Fibroblast of lung (primary cell): ENCODE data around the gene GYPC. TPM values are rescaled to one million over a fixed set of nuclear protein-coding genes. Genes with fewer than 3 reads are reported as not detected.

Experiments used
- DNase-seq, 2 donors: peaks; one replicate each; pipeline versions ENCODE4 v3.0.0 to v3.0.0-alpha.2; 2010; ENCODE audit warnings: low read depth in 2 of 2
- H2AFZ ChIP-seq: 2 replicates; pipeline ENCODE4 v1.5.1; 2012; ENCODE audit warnings: low read length, control low read depth, inconsistent platforms
- H3K27ac ChIP-seq: 2 replicates; pipeline ENCODE4 v1.5.1; 2011; ENCODE audit warnings: low read length, control low read depth; ENCODE audit not compliant: insufficient read depth
- H3K27me3 ChIP-seq: 2 replicates; pipeline ENCODE4 v1.5.1; 2011; ENCODE audit warnings: mild to moderate bottlenecking, low read length; ENCODE audit not compliant: control insufficient read depth, insufficient read depth
- H3K36me3 ChIP-seq: 2 replicates; pipeline ENCODE4 v1.5.1; 2011; ENCODE audit warnings: low read length; ENCODE audit not compliant: control insufficient read depth, insufficient read depth
- H3K4me1 ChIP-seq: 2 replicates; pipeline ENCODE4 v1.5.1; 2011; ENCODE audit warnings: low read length; ENCODE audit not compliant: control insufficient read depth, insufficient read depth; ENCODE audit errors: extremely low read depth
- H3K4me2 ChIP-seq: 2 replicates; pipeline ENCODE4 v1.5.1; 2011; ENCODE audit warnings: low read length, control low read depth; ENCODE audit not compliant: insufficient read depth; ENCODE audit errors: extremely low read depth
- H3K4me3 ChIP-seq, 4 experiments: fragments of 200-600 bp in 1 of 4; sonication (generic) in 1 of 4; replicated peaks in 1 of 4; 2 replicates each; pipeline ENCODE4 v1.5.1; 2011 to 2016; ENCODE audit warnings: low read length in 4 of 4, low read depth in 3 of 4, mild to moderate bottlenecking in 3 of 4, control low read depth in 2 of 4, inconsistent platforms in 1 of 4, mixed read lengths in 1 of 4; ENCODE audit not compliant: insufficient read depth in 1 of 4; ENCODE audit errors: control extremely low read depth in 1 of 4
- H3K79me2 ChIP-seq: 2 replicates; pipeline ENCODE4 v1.5.1; 2012; ENCODE audit warnings: mild to moderate bottlenecking, low read length, inconsistent platforms; ENCODE audit not compliant: control insufficient read depth, insufficient read depth
- H3K9ac ChIP-seq: 2 replicates; pipeline ENCODE4 v1.5.1; 2011; ENCODE audit warnings: mild to moderate bottlenecking, low read length, control low read depth; ENCODE audit not compliant: insufficient read depth
- H3K9me3 ChIP-seq: 2 replicates; pipeline ENCODE4 v1.5.1; 2012; ENCODE audit warnings: low read depth, low read length; ENCODE audit not compliant: control insufficient read depth, insufficient read depth
- H4K20me1 ChIP-seq: 2 replicates; pipeline ENCODE4 v1.5.1; 2011; ENCODE audit warnings: low read length; ENCODE audit not compliant: control insufficient read depth, insufficient read depth; ENCODE audit errors: extremely low read depth
- CTCF ChIP-seq, 2 donors: IDR thresholded peaks in 1 of 2; conservative IDR thresholded peaks in 1 of 2; 1 replicate in 1 of 2; 2 replicates in 1 of 2; pipeline ENCODE4 v1.5.1; 2011 to 2012; ENCODE audit warnings: low read length in 2 of 2, control low read depth in 1 of 2, inconsistent platforms in 1 of 2, low read depth in 1 of 2, mild to moderate bottlenecking in 1 of 2
- EZH2 ChIP-seq: IDR thresholded peaks from 2 replicates; pipeline ENCODE4 v1.5.1; 2012; ENCODE audit warnings: low read length, control low read depth, mild to moderate bottlenecking; ENCODE audit errors: missing control alignments
- polyA plus RNA-seq, 2 donors: library from polyadenylated mRNA; depleted of rRNA in 1 of 2; stranded (reverse) in 1 of 2; unstranded in 1 of 2; fragments of >200 nt; gene quantifications; 2 replicates each; pipeline ENCODE4 v1.2.1, GENCODE V29; 2011 to 2012; ENCODE audit warnings: missing spikeins in 1 of 2
- total RNA-seq: library from RNA; depleted of rRNA; stranded (reverse); fragments of >200 nt; gene quantifications from 2 replicates; pipeline ENCODE4 v1.2.1, GENCODE V29; 2014

Gene GYPC
- total and polyA plus RNA-seq, 2 donors (not counting 1 experiment from before 2014, with no cell fraction given): 135 to 167 TPM

- no peak overlapping the region for H3K27ac ChIP-seq
- H2AFZ ChIP-seq: no peak overlapping the region
- H4K20me1 ChIP-seq: no peaks in the 10 kb centered on the region
- no peak overlapping the region for H3K4me3 ChIP-seq
- TF ChIP-seq EZH2: no peak
- no peak for TF ChIP-seq CTCF (conservative IDR thresholded peaks at IDR 0.05 in 1 of 2, IDR thresholded peaks at IDR 0.05 in 1 of 2; ENCODE audit: low read depth in 1 of 2, low read length in 2 of 2)
- no peak overlapping the region for H3K9ac ChIP-seq
- H3K4me1 ChIP-seq: no peaks in the 10 kb centered on the region
- no peaks in the 10 kb centered on the region for H3K27me3 ChIP-seq
- no peaks in the 10 kb centered on the region for H3K9me3 ChIP-seq
- H3K36me3 ChIP-seq: no peaks in the 10 kb centered on the region
- no peak for DNase-seq
- H3K79me2 ChIP-seq: no peaks in the 10 kb centered on the region
- H3K4me2 ChIP-seq: no peak overlapping the region
Measured at GRCh38 chr2:126643431-126643830, 12.5 kb upstream of the GYPC start.

GRCh38 chr2:126643972-126644371, 12.0 kb upstream of the GYPC start:
- H3K4me3 ChIP-seq: no peak overlapping the region
- no peaks in the 10 kb centered on the region for H3K79me2 ChIP-seq
- H3K36me3 ChIP-seq: no peaks in the 10 kb centered on the region
- no peak overlapping the region for H3K9ac ChIP-seq
- H3K27me3 ChIP-seq: no peaks in the 10 kb centered on the region
- no peak for DNase-seq
- no peak overlapping the region for H3K27ac ChIP-seq
- TF ChIP-seq EZH2 (no peak), CTCF (conservative IDR thresholded peaks at IDR 0.05 in 1 of 2, IDR thresholded peaks at IDR 0.05 in 1 of 2; ENCODE audit: low read depth in 1 of 2, low read length in 2 of 2) (no peak)
- H3K4me1 ChIP-seq: no peaks in the 10 kb centered on the region
- no peaks in the 10 kb centered on the region for H3K9me3 ChIP-seq
- H2AFZ ChIP-seq: no peak overlapping the region
- no peak overlapping the region for H3K4me2 ChIP-seq
- H4K20me1 ChIP-seq: no peaks in the 10 kb centered on the region

DNA sequence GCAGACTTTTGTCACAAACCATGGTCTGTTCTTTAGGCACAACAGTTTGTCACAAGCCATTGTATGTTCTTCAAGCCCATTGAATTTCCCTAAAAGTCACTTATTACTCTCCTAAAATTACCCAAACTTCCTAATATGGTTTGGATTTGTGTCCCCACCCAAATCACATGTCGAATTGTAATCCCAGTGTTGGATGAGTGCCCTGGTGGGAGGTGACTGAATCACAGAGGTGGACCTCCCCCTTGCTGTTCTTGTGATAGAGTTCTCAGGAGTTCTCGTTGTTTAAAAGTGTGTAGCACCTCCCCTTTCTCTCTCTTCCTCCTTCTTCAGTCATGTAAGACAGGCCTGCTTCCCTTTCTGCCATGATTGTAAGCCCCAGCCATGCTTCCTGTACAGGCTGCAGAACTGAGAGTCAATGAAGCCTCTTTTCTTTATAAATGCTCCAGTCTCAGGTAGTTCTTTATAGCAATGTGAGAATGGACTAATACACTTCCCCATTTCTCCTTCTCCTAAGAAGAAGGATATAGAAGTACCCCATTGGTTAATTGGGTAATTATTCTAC, 11.2 kb upstream of the GYPC start:
- no peaks in the 10 kb centered on the region for H3K36me3 ChIP-seq
- no peak overlapping the region for H3K4me2 ChIP-seq
- H3K4me3 ChIP-seq: no peak overlapping the region
- no peaks in the 10 kb centered on the region for H3K4me1 ChIP-seq
- H4K20me1 ChIP-seq: no peaks in the 10 kb centered on the region
- no peak for TF ChIP-seq CTCF (conservative IDR thresholded peaks at IDR 0.05 in 1 of 2, IDR thresholded peaks at IDR 0.05 in 1 of 2; ENCODE audit: low read depth in 1 of 2, low read length in 2 of 2)
- TF ChIP-seq EZH2: no peak
- H3K9ac ChIP-seq: no peak overlapping the region
- H3K27me3 ChIP-seq: no peaks in the 10 kb centered on the region
- no peaks in the 10 kb centered on the region for H3K79me2 ChIP-seq
- no peaks in the 10 kb centered on the region for H3K9me3 ChIP-seq
- no peak overlapping the region for H2AFZ ChIP-seq
- H3K27ac ChIP-seq: no peak overlapping the region
- peak in 1 of 2 donors; percentile 33 for DNase-seq
